OCI-LY1 (cell line): ENCODE data around the gene MYB.

ENCODE experiments used
- EZH2 ChIP-seq: fragments of 200-600 bp; sonication (generic), shearing (Covaris generic); IDR thresholded peaks from 2 replicates; pipeline ENCODE4 v1.8.0; 2017; ENCODE audit warnings: borderline replicate concordance, mixed run types, mild to moderate bottlenecking, antibody characterized with exemption, low read length, moderate library complexity, mixed read lengths
- TF ChIP-seq, protein P1 (sequence below): fragments of 200-600 bp; sonication (generic), shearing (Covaris generic); IDR thresholded peaks from 2 replicates; pipeline ENCODE4 v1.5.1; 2017; ENCODE audit warnings: mild to moderate bottlenecking, antibody characterized with exemption, low read length, moderate library complexity, mixed read lengths

DNA sequence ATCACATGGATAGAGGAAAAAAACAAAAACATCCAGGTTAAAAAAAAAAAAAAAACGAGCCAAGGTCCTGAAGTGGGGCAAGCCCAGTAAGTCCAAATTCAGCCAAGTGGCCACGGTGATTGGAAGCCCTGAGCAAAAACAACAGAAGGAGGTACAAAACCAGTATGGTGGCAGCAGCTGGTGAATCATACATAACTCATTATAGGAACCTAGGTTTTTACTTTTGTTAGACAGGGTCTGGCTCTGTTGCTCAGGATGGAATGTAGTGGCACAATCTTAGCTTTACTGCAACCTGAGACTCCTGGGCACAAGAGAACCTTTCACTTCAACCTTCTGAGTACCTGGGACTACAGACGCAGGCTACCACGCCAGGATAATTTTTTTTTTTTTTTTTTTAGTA lies 22.7 kb upstream of the MYB start:
- TF ChIP-seq, protein P1, sequence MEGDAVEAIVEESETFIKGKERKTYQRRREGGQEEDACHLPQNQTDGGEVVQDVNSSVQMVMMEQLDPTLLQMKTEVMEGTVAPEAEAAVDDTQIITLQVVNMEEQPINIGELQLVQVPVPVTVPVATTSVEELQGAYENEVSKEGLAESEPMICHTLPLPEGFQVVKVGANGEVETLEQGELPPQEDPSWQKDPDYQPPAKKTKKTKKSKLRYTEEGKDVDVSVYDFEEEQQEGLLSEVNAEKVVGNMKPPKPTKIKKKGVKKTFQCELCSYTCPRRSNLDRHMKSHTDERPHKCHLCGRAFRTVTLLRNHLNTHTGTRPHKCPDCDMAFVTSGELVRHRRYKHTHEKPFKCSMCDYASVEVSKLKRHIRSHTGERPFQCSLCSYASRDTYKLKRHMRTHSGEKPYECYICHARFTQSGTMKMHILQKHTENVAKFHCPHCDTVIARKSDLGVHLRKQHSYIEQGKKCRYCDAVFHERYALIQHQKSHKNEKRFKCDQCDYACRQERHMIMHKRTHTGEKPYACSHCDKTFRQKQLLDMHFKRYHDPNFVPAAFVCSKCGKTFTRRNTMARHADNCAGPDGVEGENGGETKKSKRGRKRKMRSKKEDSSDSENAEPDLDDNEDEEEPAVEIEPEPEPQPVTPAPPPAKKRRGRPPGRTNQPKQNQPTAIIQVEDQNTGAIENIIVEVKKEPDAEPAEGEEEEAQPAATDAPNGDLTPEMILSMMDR: no peak
- no peak for TF ChIP-seq EZH2
